HG02981 (cell line): ENCODE results near the gene SIRT3.

Source experiments
- ATAC-seq: cut with Tn5 transposase; IDR thresholded peaks from one replicate; pipeline ENCODE4 v1.9.1; 2021; ENCODE audit warnings: mild to moderate bottlenecking, moderate library complexity; ENCODE audit not compliant: unreplicated experiment

SIRT3 gene

DNA sequence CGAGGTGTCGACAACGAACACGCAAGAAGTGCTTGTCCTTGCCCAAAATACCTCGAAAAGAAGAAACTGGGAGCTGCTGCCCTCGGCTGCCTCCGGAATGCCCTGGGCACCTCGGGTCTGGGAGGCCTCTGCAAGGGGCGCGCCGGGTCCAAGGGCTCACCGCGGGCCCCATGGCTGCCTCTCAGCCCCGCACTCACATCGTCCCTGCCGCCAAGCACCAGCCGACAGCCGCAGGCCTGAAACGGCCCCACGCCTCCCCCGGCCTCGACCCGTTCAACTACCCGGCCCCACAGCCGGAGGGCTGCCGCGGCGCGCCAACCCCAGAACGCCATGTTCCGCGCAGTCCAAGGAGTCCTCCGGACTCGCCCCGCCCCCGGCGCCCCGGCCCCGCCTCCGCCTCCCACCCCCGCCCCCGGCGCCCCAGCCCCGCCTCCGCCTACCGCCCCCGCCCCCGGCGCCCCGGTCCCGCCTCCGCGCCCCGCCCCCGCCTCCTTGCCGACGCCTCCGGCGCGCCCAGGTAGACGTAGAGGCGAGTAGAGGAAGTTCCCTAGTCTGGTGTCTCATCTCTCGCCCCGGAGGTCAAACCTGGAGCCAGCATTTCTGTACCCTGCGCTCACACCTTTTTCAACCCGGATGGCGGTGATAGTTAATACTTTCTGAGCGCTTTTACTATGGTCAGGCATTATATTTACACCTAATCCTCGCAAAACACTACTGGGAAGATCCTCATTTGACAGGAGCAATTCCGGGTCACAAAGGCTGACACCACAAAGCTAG is at the start of gene SIRT3:
SIRT3 (minus strand) TSS at position 346 of the 777 bp plus-strand sequence; CDS start at position 332, 14 bp downstream.
- ATAC-seq: peak; percentile 68

DNA sequence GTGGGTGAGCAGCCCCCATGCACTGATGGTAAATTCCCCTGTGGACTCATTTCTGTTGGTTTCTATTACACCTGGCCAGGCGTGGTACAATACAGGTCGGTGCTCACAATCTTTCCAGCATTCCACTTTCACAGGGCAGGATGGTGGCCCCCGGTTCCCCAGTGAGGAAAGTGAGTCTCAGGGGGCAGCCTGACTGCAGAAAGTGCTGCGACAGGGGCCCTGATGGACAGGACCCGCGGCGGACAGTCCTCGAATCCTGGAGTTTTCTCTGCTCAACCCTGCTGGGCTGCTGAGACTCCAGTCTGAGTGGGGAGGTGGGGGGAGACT is 49.7 kb upstream of the SIRT3 start:
- ATAC-seq: no peak

DNA sequence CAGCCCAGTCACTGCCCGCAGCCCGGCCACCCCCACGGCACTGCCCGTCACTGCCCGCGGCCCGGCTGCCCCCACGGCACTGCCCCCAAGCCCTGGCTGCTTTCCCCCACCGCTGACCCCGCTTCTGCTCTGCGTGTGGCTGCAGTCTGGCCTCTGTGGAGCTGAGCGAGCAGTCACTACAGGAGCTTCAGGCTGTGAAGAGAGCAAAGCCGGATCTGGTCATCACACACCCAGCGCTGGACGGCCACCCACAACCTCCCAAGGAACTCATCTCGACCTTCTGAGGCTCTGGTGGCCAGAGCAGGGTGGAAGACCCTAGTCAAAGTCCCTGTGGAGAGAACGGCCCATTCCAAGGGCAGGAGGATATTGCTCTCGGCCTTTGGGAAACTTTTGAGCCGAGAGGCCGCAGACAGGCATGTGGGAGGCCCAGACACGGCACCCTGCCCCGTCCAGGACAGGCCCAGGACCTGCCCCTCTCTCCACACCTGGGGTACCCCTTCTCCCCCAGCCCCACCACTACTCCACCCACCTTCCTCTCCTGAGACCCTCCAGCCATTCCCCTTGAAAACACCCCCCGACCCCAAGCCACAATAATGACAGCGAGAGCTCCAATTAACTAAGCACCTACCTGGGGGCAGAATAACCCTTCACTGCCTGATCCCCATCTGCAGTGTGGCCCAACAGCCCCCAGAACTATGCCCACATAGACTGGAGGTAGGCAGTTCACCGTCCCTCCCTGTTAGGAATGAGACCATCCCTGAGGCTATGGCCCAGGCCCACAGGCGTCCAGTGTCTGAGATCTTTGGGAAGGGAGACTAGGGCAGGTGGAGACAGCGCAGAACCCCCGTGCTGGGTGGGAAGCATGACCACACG is 49.1 kb upstream of the SIRT3 start:
- ATAC-seq: no peak

DNA sequence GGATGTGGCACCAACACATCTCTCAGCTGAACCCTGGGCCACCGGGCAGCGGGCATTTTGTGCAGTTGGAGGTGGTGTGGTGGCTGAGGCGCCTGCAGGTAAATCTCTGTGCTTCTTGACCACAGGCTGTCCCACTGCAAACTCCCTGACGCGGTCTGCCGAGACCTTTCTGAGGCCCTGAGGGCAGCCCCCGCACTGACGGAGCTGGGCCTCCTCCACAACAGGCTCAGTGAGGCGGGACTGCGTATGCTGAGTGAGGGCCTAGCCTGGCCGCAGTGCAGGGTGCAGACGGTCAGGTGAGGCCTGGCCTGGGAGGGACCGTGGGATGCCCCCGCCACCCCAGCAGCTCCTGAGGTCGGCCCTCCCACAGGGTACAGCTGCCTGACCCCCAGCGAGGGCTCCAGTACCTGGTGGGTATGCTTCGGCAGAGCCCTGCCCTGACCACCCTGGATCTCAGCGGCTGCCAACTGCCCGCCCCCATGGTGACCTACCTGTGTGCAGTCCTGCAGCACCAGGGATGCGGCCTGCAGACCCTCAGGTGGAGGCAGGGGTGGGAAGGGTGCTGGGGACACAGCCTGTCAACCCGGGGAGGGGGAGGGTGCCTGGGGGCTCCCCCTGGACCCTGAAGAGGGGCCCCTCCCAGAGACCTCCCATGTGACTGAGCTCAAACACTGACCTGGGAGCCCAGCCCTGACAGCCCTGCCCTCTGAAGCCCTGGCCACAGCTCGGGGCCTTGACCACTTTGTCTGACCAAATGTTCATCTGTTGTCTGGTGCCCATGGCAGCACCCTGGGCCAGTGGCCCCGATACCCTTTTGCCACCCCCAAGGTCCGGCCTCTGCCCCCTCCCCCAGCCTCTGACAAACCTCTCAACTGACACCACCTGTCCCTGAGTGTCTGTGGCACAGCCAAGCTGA is 48.2 kb upstream of the SIRT3 start:
- ATAC-seq: no peak

DNA sequence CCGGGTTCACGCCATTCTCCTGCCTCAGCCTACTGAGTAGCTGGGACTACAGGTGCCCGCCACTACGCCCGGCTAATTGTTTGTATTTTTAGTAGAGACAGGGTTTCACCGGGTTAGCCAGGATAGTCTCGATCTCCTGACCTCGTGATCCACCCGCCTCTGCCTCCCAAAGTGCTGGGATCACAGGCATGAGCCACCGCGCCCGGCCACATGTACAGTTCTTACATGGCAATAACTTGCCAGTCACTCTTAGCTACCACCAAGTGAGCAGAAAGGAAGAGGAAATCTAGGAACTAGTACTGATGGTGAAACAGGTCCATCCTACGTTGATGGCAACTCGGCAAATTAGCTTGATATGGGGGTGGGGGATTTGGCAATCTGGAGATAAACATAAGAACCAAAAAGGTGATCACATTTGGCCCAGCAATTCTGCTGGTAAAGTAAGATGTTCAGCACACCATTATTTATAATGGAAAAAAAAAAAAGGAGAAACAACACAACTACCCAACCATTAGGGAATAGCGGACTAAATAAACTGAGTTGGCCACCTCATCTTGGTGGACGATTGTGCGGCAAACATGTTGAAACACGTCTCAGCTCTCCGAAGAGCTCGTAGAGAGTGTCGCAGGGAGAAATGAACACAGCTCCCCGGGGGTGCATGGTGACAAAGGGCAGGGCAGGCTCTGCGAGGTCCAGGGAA is 47.4 kb upstream of the SIRT3 start:
- ATAC-seq: no peak

DNA sequence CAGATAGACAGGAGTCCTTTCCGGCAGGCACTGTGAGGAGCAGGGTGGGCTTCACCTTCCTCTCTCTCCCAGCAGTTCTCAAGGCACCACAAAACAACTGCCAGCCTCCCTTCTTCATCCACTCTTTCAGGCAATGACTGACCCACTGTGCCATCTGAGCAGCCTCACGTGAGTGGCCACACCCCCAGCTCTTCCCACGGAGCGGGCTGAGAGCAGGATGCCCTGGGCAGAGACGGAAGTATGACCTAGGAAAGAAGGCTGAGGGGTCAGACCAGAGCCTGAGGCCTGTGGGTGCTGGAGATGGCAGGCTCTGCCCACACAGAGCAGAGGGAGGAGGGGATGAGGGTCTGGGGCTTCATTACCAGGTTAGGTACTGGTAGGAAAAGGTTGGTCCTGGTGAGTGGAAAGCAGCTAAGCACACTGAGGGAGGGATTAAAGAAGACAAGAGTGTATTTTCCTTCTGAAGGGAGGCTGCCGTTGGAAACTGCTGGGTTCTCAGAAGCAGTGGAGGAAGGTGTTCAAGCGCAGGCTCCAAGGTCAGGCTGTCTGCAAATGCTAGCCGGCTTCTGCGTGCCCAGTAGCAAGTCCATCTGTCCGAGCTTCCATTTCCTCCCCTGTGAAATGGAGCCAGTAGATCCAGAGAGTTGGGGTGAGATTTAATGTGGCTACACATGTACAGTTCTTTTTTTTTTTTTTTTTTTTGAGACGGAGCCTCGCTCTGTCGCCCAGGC is 46.7 kb upstream of the SIRT3 start:
- ATAC-seq: no peak

DNA sequence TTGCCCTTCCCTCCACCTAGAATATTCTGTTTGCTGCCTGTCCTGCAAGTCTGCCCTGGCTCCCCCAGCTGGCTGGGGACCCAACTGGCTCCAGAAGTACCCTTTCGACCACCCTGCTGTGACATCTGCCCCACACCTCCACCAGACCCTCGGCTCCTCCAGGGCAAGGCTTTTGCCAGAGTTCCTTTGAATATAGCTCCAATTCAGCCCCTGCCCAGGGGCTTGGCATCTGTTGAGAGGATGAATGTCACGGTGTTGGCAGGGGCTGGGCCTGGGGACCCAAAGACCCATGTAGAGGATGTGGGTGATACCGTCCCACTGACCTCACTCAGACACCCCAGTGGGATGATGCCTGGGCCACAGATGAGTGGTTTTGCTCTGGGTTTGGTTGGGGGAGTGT is 46.0 kb upstream of the SIRT3 start:
- ATAC-seq: no peak

DNA sequence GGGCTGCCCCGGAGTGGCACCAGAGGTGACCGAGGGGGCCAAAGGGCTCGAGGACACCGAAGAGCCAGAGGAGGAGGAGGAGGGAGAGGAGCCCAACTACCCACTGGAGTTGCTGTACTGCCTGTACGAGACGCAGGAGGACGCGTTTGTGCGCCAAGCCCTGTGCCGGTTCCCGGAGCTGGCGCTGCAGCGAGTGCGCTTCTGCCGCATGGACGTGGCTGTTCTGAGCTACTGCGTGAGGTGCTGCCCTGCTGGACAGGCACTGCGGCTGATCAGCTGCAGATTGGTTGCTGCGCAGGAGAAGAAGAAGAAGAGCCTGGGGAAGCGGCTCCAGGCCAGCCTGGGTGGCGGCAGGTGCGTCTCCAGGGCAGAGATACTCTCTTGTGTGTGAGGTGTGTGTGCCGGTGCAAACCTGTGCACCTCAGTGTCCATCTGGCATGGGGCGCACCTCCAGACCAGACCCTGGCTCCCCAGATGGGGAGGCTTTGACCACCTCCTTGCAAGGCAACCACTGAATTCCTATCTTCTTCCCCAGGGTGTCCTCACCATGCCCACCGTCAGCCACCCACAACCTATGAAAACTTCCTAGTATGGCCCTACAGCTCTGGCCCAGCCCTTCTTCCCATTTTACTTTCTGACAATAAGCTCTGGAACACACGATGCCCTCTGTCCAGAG is 45.5 kb upstream of the SIRT3 start:
- ATAC-seq: no peak

DNA sequence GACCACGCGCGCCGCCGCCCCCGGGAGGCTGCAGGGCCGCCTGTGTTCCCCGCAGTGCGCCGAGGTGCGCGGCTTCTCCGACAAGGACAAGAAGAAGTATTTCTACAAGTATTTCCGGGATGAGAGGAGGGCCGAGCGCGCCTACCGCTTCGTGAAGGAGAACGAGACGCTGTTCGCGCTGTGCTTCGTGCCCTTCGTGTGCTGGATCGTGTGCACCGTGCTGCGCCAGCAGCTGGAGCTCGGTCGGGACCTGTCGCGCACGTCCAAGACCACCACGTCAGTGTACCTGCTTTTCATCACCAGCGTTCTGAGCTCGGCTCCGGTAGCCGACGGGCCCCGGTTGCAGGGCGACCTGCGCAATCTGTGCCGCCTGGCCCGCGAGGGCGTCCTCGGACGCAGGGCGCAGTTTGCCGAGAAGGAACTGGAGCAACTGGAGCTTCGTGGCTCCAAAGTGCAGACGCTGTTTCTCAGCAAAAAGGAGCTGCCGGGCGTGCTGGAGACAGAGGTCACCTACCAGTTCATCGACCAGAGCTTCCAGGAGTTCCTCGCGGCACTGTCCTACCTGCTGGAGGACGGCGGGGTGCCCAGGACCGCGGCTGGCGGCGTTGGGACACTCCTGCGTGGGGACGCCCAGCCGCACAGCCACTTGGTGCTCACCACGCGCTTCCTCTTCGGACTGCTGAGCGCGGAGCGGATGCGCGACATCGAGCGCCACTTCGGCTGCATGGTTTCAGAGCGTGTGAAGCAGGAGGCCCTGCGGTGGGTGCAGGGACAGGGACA is 44.8 kb upstream of the SIRT3 start:
- ATAC-seq: no peak

DNA sequence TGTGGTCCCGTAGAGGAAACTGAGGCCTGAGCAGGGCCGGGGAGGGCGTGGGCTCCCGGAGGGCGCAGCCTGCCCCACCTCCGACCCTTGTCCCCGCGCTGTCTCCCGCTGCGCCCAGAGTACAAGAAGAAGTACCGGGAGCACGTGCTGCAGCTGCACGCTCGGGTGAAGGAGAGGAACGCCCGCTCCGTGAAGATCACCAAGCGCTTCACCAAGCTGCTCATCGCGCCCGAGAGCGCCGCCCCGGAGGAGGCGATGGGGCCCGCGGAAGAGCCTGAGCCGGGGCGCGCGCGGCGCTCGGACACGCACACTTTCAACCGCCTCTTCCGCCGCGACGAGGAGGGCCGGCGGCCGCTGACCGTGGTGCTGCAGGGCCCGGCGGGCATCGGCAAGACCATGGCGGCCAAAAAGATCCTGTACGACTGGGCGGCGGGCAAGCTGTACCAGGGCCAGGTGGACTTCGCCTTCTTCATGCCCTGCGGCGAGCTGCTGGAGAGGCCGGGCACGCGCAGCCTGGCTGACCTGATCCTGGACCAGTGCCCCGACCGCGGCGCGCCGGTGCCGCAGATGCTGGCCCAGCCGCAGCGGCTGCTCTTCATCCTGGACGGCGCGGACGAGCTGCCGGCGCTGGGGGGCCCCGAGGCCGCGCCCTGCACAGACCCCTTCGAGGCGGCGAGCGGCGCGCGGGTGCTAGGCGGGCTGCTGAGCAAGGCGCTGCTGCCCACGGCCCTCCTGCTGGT is 44.0 kb upstream of the SIRT3 start:
- ATAC-seq: no peak

DNA sequence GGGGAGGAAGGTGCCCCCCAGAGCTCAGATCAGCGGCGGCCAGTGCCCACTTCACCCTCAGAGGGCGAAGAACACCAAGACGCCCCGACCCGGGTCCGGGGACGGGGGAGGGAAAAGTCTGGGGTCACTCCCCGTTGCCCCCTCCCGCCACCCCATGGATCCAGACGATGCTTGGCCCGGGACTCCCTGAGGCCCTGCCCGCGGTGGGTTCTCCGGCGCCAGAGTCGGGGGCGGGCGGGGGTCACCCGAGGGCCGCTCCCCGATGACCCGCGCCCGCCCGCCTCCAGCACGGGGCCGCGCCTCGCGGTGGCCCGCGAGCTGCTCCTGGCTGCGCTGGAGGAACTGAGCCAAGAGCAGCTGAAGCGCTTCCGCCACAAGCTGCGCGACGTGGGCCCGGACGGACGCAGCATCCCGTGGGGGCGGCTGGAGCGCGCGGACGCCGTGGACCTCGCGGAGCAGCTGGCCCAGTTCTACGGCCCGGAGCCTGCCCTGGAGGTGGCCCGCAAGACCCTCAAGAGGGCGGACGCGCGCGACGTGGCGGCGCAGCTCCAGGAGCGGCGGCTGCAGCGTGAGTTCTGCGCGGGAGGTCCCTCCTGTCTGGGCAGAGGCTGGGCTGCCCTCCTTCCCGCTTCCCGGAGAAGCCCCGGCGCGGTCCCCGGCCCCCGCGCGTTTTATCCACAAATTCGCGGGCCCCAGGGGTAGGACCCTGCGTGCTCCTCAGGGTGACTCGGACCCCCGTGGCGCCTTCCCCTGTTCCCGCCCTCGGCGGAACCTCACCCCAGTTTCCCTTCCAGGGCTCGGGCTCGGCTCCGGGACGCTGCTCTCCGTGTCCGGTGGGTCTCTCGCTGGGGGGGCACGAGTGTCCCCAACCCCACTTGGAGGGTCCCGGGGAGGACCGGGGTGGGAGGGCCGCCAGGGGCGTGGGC is 43.2 kb upstream of the SIRT3 start:
- no peak for ATAC-seq

DNA sequence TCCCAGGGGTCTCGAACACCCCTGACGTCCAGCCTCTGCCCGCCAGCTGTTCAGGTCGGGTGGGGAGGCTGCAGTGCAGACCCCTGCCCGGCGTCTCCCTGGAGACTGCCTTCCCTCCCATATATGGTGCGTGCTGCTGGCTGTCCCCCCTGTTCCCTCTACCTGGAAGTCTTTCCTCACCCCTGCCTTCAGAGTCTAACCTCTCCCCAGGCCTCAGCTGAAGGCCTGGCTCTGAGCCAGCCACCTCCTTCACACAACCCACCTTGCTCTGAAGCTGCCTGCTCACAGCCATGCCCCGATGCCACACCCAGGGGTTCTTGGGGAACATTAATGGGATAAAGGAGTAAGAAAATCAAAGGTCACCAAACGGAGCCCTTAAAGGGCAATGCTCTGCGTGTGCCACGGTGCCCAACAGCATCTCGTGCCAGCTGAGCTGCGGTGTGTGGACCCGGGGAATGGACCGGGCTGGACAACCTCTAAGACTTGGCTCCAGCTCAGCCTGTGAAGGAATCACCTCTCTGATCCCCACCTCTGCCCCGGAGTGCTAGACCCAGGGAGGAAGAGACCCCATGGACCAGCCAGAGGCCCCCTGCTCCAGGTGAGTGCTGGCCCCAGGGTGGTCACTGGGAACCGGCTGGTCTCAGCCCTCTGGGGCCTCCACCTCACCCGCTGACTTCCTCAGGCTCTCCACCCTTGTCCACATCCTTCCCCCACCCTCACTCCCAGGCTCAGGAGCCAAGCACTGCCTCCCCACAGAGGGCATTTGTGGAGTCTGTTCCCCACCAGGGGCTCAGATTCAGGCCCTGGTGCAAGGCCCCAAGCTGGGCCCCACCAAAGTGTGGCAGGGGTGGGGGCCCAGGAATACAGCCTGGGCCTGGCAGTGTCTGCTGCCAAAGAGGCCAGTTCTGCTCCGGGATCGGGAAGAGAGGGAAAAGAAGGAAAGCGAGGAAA is 42.1 kb upstream of the SIRT3 start, which contains the start of gene NLRP6:
NLRP6 (plus strand) TSS at position 407 of the 951 bp plus-strand sequence; CDS start at position 570, 163 bp downstream.
- ATAC-seq: no peak

DNA sequence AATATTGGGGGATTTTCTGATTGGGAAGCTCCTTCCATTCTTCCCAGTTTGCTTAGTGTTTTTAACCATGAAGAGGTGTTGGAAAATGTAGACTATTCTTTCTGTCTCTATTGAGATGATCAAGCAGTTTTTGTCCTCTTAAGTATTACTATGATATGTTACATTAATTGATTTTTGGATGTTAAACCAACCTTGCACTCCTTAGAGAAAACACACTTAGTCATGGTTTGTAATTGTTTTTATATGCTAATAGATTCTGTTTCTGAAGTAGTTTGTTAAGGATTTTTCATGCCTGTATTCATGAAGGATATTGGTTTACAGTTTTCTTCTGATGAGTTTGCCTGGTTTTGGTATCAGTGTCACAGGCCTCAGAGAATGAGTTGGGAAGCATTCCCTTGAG is 40.1 kb upstream of the SIRT3 start:
- no peak for ATAC-seq

DNA sequence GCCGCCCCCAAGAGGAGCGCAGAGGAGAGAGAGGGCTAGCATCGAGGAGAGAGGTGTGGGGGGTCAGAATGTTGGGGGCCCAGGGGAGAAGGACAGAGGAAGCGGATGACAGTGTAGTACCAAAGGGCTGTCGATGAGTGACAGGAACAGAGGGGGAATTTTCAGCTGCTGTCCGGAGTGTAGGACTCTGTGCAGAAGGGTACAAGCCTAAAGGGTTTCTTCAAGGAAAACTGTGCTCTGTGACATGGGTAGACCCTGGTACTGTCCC is 36.7 kb upstream of the SIRT3 start:
- ATAC-seq: no peak

DNA sequence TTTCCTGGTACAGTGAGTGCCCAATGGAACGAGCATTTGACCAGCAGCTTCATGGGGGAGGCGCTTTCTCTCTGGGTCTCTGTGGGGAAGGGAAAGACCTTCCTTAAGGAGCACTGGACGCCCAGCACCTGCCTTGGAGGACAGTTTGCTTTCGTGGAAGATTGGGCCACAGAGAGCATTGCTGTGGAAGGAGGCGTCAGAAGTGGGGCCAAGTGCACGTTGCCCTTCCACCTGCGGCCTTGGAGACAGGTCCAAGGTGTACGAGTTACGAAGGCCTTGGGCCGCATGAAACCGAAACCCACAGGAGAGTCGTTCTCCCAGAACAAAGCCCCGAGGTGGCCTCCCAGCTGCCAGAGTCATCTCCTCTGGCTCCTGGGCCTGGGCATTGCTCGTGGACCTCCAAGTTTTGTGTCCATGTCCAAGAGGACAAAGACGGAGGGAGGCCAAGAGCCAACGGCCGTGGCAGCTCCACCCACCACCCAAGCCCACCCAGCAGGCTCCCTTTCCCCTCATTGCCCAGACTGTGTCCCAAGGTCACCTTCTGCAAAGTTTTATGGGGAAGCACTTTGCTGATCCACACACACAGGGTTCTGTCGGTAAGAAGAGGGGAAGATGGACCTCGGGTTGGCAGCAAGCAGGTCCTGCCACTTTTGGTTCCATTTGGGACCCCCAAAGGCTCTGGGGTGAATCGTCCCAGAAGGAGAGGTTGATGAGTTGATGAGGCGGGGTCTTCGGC is 36.2 kb upstream of the SIRT3 start:
- ATAC-seq: no peak
